ENCODE results near the gene DEPDC4.
A peak's percentile ranks its signal among the peaks of the same experiment; 100 is the strongest.

DEPDC4 gene

GRCh38 chr12:100254876-100255275 is 12.0 kb downstream of the DEPDC4 start:
- Histone ChIP-seq H3K4me3 (ENCODE audit: low read depth, low read length) (no peak overlapping the region), H3K9me3 (ENCODE audit: control insufficient read depth, insufficient read depth, low read depth, low read length) (no peaks in the 10 kb centered on the region), H3K36me3 (ENCODE audit: control insufficient read depth in 2 of 2, insufficient read depth in 1 of 2, low read length in 2 of 2) (no peaks in the 10 kb centered on the region; a peak in 1 of 3 replicates), H3K27ac (ENCODE audit: extremely low read depth, low read depth, low read length) (no peak overlapping the region), H3K4me1 (ENCODE audit: control insufficient read depth, insufficient read depth, low read length) (no peaks in the 10 kb centered on the region)
- ChIA-PET POLR2A (no interaction called here), CTCF (interaction anchor here (0.5 to 1.0 kb wide), 2 partner anchors 20 to 300 kb away, joined by 3 to 5 read pairs; no protein-coding TSS in a partner anchor)
- TF ChIP-seq ZNF394 (tag by site-specific recombination; IDR thresholded peaks at IDR 0.05; ENCODE audit: borderline replicate concordance): no peak
- no peak for TF ChIP-seq ZNF610 (tag by site-specific recombination; IDR thresholded peaks at IDR 0.05; ENCODE audit: borderline replicate concordance)
- no peak for TF ChIP-seq ZNF830 (tag by site-specific recombination; IDR thresholded peaks at IDR 0.05; ENCODE audit: low read depth)
- no peak for TF ChIP-seq ZNF155 (tag by site-specific recombination; IDR thresholded peaks at IDR 0.05)
- TF ChIP-seq ZBTB17 (tag by site-specific recombination; IDR thresholded peaks at IDR 0.05): 0 out of 2 replicates have a peak, but pooled peaks have one; percentile 12
- TF ChIP-seq ZNF335 (tag by site-specific recombination; conservative IDR thresholded peaks at IDR 0.05): no peak
- no peak for TF ChIP-seq ZBTB20 (tag by site-specific recombination; IDR thresholded peaks at IDR 0.05)
- no peak for TF ChIP-seq ZXDB (tag by site-specific recombination; IDR thresholded peaks at IDR 0.05)
- no peak for TF ChIP-seq ZNF175 (tag by site-specific recombination; IDR thresholded peaks at IDR 0.05)
- TF ChIP-seq ZNF513 (tag by site-specific recombination; IDR thresholded peaks at IDR 0.05): no peak
- no peak for TF ChIP-seq ZNF585B (tag by site-specific recombination; IDR thresholded peaks at IDR 0.05)
- no peak for TF ChIP-seq ZBTB26 (tag by site-specific recombination; optimal IDR thresholded peaks at IDR 0.05)
- no peak for TF ChIP-seq ZNF624 (tag by site-specific recombination; IDR thresholded peaks at IDR 0.05)
- TF ChIP-seq FEZF1 (tag by site-specific recombination; IDR thresholded peaks at IDR 0.05): peak; percentile 21; the same call in 1 of the 2 replicates
- TF ChIP-seq GLI4 (tag by site-specific recombination; IDR thresholded peaks at IDR 0.05): no peak
- TF ChIP-seq BCL11B (tag by site-specific recombination; IDR thresholded peaks at IDR 0.05; ENCODE audit: low read depth): no peak
- no peak for TF ChIP-seq ZNF350 (tag by site-specific recombination; IDR thresholded peaks at IDR 0.05)
- TF ChIP-seq PRDM1 (tag by site-specific recombination; IDR thresholded peaks at IDR 0.05): peak; percentile 55; the same call in 1 of the 2 replicates
- TF ChIP-seq ZNF571 (tag by site-specific recombination; IDR thresholded peaks at IDR 0.05): no peak
- TF ChIP-seq MEIS1 (CRISPR knock-in tag; IDR thresholded peaks at IDR 0.05; ENCODE audit: borderline replicate concordance): no peak
- TF ChIP-seq ZFP69B (tag by site-specific recombination; IDR thresholded peaks at IDR 0.05): no peak
- no peak for TF ChIP-seq ZNF654 (tag by site-specific recombination; IDR thresholded peaks at IDR 0.05; ENCODE audit: low read depth)
- TF ChIP-seq ZNF138 (tag by site-specific recombination; IDR thresholded peaks at IDR 0.05; ENCODE audit: borderline replicate concordance): no peak
- no peak for TF ChIP-seq ZNF202 (tag by site-specific recombination; IDR thresholded peaks at IDR 0.05; ENCODE audit: borderline replicate concordance)
- no peak for TF ChIP-seq OVOL3 (tag by site-specific recombination; IDR thresholded peaks at IDR 0.05)

GRCh38 chr12:100253437-100253836 is 13.4 kb downstream of the DEPDC4 start:
- CTCF ChIA-PET: no interaction called here
- Histone ChIP-seq H3K36me3 (ENCODE audit: control insufficient read depth in 2 of 2, insufficient read depth in 1 of 2, low read length in 2 of 2) (no peaks in the 10 kb centered on the region; a peak in 1 of 3 replicates), H3K9me3 (ENCODE audit: control insufficient read depth, insufficient read depth, low read depth, low read length) (no peaks in the 10 kb centered on the region), H3K4me1 (ENCODE audit: control insufficient read depth, insufficient read depth, low read length) (no peaks in the 10 kb centered on the region), H3K4me3 (ENCODE audit: low read depth, low read length) (no peak overlapping the region), H3K27ac (ENCODE audit: extremely low read depth, low read depth, low read length) (no peak overlapping the region)
- POLR2A ChIA-PET: no interaction called here
- TF ChIP-seq ZNF221 (tag by site-specific recombination; IDR thresholded peaks at IDR 0.05; ENCODE audit: borderline replicate concordance) (no peak), ZNF114 (tag by site-specific recombination; IDR thresholded peaks at IDR 0.05) (no peak), ZNF623 (tag by site-specific recombination; IDR thresholded peaks at IDR 0.05) (no peak), ZBTB8A (tag by site-specific recombination; IDR thresholded peaks at IDR 0.05) (no peak), OSR2 (tag by site-specific recombination; IDR thresholded peaks at IDR 0.05) (no peak), ZNF292 (tag by site-specific recombination; IDR thresholded peaks at IDR 0.05; ENCODE audit: borderline replicate concordance, low read depth) (no peak), ZNF2 (tag by site-specific recombination; IDR thresholded peaks at IDR 0.05) (no peak), ZNF311 (tag by site-specific recombination; IDR thresholded peaks at IDR 0.05; ENCODE audit: borderline replicate concordance) (no peak), ZNF792 (tag by site-specific recombination; IDR thresholded peaks at IDR 0.05) (no peak), ZNF843 (tag by site-specific recombination; IDR thresholded peaks at IDR 0.05) (no peak), ZNF155 (tag by site-specific recombination; IDR thresholded peaks at IDR 0.05) (no peak), ZNF394 (tag by site-specific recombination; IDR thresholded peaks at IDR 0.05; ENCODE audit: borderline replicate concordance) (no peak), KLF7 (tag by site-specific recombination; IDR thresholded peaks at IDR 0.05; ENCODE audit: borderline replicate concordance) (no peak), ZNF16 (tag by site-specific recombination; IDR thresholded peaks at IDR 0.05; ENCODE audit: low read depth) (no peak), ZNF48 (tag by site-specific recombination; IDR thresholded peaks at IDR 0.05) (no peak)

All from HEK293 (cell line).